HG03469 (cell line): ENCODE measurements around the gene KDM4E.
"Not testable (repeated sequence)": the region's sequence is repeated elsewhere in the genome, so short reads cannot be mapped to it uniquely, and the experiment has no call there.

Experiments
- ATAC-seq: cut with Tn5 transposase; IDR thresholded peaks from one replicate; pipeline ENCODE4 v1.9.1; 2021; ENCODE audit warnings: mild to moderate bottlenecking, moderate library complexity, moderate number of reproducible peaks; ENCODE audit not compliant: unreplicated experiment

Gene KDM4E

GRCh38 chr11:95049122-95049521 is 24.1 kb downstream of the KDM4E start, which contains the start of gene KDM4F:
KDM4F (plus strand) TSS chr11:95049422.
- not testable (repeated sequence) for ATAC-seq

DNA sequence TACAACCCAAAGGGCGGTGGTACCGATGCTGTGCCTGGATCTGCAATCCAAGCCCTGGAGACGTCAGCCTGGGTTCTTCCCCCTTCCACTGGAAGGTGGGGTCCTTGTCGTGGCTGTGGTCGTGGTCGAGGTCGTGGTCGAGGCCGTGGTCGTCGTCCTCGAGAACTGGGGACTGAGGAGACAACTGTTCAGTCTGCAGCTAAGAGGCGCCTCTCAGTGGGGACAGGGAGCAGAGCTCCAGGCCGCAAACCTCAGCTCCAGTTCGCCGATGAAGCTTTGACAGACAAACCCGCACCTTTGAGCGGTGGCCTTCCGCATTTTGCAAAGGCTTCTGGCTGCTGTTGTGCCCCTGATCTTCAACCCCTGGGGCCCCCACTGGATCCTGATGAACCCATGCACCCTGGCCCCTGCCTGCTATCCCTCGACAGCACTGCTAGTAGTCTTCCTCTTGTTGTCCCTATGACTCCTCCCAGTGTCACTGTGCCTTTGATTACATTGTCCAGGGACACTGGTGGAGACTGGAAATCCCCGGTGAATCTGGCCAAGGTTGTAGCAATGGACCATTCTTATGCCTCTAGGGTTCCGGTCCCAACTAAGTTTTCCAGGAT is 25.6 kb downstream of the KDM4E start:
- ATAC-seq = no peak

GRCh38 chr11:95054356-95054755 is 29.3 kb downstream of the KDM4E start:
- ATAC-seq = no peak

DNA sequence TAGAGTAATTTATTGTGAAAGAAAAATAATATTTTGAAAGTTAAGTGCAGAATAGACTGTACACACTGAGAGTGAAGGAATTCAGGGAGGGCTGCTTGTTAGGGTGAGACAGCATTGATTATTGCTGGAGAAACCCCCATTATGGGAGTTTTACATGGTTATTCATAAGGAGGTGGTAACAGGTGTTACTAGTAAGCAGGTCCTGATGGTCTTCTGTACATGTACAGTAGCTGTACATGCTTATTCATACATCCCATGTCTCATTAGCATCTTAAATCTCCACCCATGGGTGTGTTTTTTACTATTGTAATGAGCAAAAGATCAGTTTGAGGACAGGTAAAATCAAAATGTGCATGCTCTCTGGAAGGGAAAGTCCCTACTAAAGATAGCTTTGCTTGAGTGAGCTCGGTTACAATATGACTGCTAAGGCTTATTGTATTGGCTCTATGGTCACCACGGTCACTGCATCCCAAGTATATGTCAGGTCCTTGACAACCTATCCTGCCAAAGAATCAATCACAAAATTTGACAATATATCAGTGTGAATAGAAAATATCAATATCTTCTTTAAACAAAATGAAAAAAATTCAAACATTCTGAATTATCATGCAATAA is 30.3 kb downstream of the KDM4E start:
- ATAC-seq = peak; percentile 95

GRCh38 chr11:95057959-95058358 is 32.9 kb downstream of the KDM4E start:
- no peak for ATAC-seq

- ATAC-seq = no peak
These were observed 33.6 kb downstream of the KDM4E start for GRCh38 chr11:95058621-95059020.

DNA sequence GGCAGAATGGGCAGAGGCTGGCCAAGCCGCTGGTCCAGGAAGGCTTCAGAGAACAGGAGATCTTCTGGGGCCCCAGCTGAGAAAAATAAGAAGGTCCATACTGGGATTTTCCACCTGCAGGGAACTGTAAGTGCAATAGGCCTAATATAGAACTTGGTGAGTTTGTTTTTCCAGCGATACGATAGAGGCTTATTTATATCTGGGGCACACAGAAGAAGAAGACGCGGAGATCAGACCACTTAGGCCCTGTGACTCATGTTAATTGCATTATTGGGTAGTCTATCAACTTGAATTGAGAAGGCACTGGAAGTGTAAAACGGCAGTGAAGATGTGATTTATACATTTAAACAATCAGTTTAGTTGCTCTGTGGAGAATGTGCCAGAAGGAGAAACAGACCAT is 34.0 kb downstream of the KDM4E start:
- ATAC-seq = no peak

GRCh38 chr11:95065336-95065735 is 40.3 kb downstream of the KDM4E start:
- ATAC-seq = no peak

- peak; percentile 13 for ATAC-seq
These were observed 41.6 kb downstream of the KDM4E start, which contains the start of gene SRSF8 for GRCh38 chr11:95066716-95067038. SRSF8 (plus strand) TSS chr11:95066919; CDS start chr11:95067227, 308 bp downstream.

DNA sequence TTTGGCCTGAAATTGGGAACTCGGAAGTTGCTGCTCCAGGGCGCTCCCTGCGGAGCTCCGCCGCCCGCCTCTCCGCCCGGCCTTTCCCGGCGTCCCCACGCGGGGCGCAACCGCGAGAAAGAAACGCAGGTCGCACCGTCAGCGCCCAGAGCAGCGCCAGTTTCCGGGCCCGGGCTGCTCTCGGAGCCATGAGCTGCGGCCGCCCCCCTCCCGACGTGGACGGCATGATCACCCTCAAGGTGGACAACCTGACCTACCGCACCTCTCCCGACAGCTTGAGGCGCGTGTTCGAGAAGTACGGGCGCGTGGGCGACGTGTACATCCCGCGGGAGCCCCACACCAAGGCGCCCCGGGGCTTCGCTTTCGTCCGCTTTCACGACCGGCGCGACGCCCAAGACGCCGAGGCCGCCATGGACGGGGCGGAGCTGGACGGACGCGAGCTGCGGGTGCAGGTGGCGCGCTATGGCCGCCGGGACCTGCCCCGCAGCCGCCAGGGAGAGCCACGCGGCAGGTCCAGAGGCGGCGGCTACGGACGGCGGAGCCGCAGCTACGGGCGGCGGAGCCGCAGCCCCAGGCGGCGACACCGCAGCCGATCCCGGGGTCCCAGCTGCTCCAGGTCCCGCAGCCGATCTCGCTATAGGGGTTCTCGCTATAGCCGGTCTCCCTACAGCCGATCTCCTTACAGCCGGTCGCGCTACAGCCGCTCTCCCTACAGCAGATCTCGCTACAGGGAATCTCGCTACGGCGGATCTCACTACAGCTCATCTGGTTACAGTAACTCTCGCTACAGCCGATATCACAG is 42.2 kb downstream of the KDM4E start:
- ATAC-seq = peak; percentile 35

- no peak for ATAC-seq
These were observed 42.8 kb downstream of the KDM4E start for GRCh38 chr11:95067841-95068219.

GRCh38 chr11:95068549-95068948 is 43.5 kb downstream of the KDM4E start:
- ATAC-seq = peak; percentile 74

DNA sequence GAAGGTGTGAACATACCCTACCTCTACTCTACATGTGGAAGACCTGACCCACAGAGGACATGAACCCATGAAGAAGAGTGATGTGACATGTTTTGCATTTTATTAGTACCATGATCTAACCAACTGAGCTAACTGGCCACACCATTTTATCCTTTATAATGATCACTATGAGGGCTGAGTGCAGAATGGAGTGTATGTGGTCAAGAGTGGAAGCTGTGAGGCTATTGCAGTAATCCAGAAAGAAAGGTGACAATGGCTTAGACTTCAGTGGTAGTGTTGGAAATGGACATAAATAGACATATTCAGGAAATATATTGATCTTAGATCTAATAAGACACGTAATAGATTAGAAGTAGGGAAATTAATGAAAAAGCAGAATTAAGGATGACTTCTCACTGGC is 45.4 kb downstream of the KDM4E start:
- no peak for ATAC-seq

DNA sequence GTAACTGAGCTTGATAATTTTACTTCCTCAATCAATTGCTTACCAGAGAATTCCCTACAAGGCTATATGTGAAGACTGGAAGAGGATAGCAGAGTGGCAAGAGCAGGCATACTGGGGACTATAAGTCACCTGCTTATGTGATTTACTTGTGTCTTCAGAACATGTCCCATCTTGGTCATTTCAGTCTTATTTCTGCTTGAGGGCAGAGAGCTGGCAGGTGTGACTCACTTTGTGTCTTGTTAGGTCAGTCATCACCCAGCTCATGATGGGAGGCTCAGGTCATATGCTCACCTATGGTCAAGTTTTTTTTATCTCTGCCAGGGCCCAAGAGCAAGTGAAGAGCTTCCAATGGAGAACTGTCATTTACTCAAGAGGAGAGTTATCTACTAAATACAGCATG is 47.9 kb downstream of the KDM4E start:
- ATAC-seq = no peak

GRCh38 chr11:95074792-95075563 is 49.9 kb downstream of the KDM4E start:
- no peak for ATAC-seq

GRCh38 chr11:95076416-95076815 is 51.4 kb downstream of the KDM4E start:
- ATAC-seq = peak; percentile 52

DNA sequence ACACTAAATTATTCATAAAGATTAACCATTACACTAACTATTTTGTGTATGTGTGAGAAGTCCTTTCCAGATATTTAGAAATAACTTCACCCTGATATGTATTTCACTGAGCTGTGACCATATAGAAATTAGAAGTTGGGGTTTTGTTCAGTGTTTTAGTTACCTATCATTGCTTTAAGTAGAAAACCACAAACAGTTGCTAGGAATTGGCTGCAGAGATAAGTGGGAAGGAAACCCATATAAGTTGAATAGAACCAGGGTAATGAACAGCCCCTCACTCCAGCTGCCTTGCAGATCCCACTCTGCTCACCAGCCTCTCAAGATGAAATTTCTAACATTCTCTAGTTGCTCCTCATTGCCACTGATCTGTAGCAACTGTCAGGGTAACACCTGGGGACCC is 51.9 kb downstream of the KDM4E start:
- ATAC-seq = no peak
